Endothelial cell of umbilical vein (primary cell): ENCODE data around the gene PNLIPRP2. TPM values are rescaled to one million over a fixed set of nuclear protein-coding genes. Genes with fewer than 3 reads are reported as not detected.

Experiments
- BruUV-seq: library from RNA; stranded (reverse); fragments of 400-500 nt; replicated peaks from 2 replicates; lab custom pipeline; 2021; lab: Mats Ljungman, UMichigan
- CTCF ChIA-PET: fragments of 300-600, 350-600 bp; sonication (Branson Sonifier 250); formaldehyde crosslinking; loops from one replicate; lab custom pipeline; 2021; ENCODE audit warnings: antibody characterized with exemption, inconsistent platforms; lab: Charles Lee
- POLR2A ChIA-PET: fragments of 300-600, 350-600 bp; sonication (Branson Sonifier 250); formaldehyde crosslinking; loops from one replicate; lab custom pipeline; 2021; ENCODE audit warnings: antibody characterized with exemption, inconsistent platforms; lab: Charles Lee
- DNase-seq: peaks from one replicate; pipeline ENCODE4 v3.0.0-alpha.2; 2011; ENCODE audit warnings: low read depth, low spot score
- FAIRE-seq: peaks from 2 replicates; lab custom pipeline; 2011; peaks lifted over from hg19 to GRCh38; lab: Jason Lieb, UNC
- H2AFZ ChIP-seq: 2 replicates; pipeline ENCODE4 v1.6.0; 2012; ENCODE audit warnings: low read depth, low read length, control low read depth, inconsistent platforms
- H3K27ac ChIP-seq: 2 replicates; pipeline ENCODE4 v1.5.1; 2011; ENCODE audit warnings: low read depth, mild to moderate bottlenecking, control low read depth, low read length, moderate library complexity; ENCODE audit not compliant: insufficient read depth
- H3K27me3 ChIP-seq, 2 experiments: 2 replicates each; pipeline versions ENCODE4 v1.6.0 to v1.6.1; 2011; ENCODE audit warnings: low read length in 2 of 2, mixed read lengths in 1 of 2; ENCODE audit not compliant: control insufficient read depth in 2 of 2, insufficient read depth in 2 of 2
- H3K36me3 ChIP-seq, 2 experiments: 2 replicates in 1 of 2; 3 replicates in 1 of 2; pipeline ENCODE4 v1.5.1; 2011; ENCODE audit warnings: low read length in 2 of 2, mild to moderate bottlenecking in 1 of 2, moderate library complexity in 1 of 2; ENCODE audit not compliant: control insufficient read depth in 2 of 2, insufficient read depth in 2 of 2; ENCODE audit errors: extremely low read depth in 1 of 2
- H3K4me1 ChIP-seq: 3 replicates; pipeline ENCODE4 v1.5.1; 2011; ENCODE audit warnings: mild to moderate bottlenecking, low read length; ENCODE audit not compliant: control insufficient read depth, insufficient read depth; ENCODE audit errors: extremely low read depth
- H3K4me2 ChIP-seq: 2 replicates; pipeline ENCODE4 v1.6.1; 2011; ENCODE audit warnings: low read length, control low read depth, mixed read lengths; ENCODE audit not compliant: insufficient read depth
- H3K4me3 ChIP-seq, 3 experiments: fragments of 200-600 bp in 1 of 3; sonication (generic), shearing (Covaris generic) in 1 of 3; replicated peaks in 1 of 3; 2 replicates each; pipeline ENCODE4 v1.5.1; 2011 to 2016; ENCODE audit warnings: control low read depth in 3 of 3, low read length in 3 of 3, mild to moderate bottlenecking in 2 of 3, inconsistent platforms in 1 of 3, low read depth in 1 of 3, moderate library complexity in 1 of 3; ENCODE audit not compliant: insufficient read depth in 1 of 3
- H3K79me2 ChIP-seq: 2 replicates; pipeline ENCODE4 v1.6.0; 2012; ENCODE audit warnings: low read length, inconsistent platforms; ENCODE audit not compliant: control insufficient read depth, insufficient read depth
- H3K9ac ChIP-seq: replicated peaks from 2 replicates; pipeline ENCODE3; 2011; ENCODE audit warnings: low read length, control low read depth; ENCODE audit not compliant: insufficient read depth; ENCODE audit errors: extremely low read depth
- H3K9me1 ChIP-seq: replicated peaks from 3 replicates; pipeline ENCODE4 v1.6.0; 2011; ENCODE audit warnings: mild to moderate bottlenecking, low read length; ENCODE audit not compliant: control insufficient read depth, insufficient read depth; ENCODE audit errors: extremely low read depth
- H3K9me3 ChIP-seq: replicated peaks from 2 replicates; pipeline ENCODE4 v1.5.1; 2012; ENCODE audit warnings: low read length, inconsistent platforms; ENCODE audit not compliant: control insufficient read depth, insufficient read depth
- H4K20me1 ChIP-seq: replicated peaks from 2 replicates; pipeline ENCODE3; 2011; ENCODE audit warnings: mild to moderate bottlenecking, low read length; ENCODE audit not compliant: control insufficient read depth, insufficient read depth; ENCODE audit errors: extremely low read depth
- CTCF ChIP-seq, 2 donors: IDR thresholded peaks; 1 replicate in 1 of 2; 2 replicates in 1 of 2; pipeline ENCODE4 v1.5.1; 2011; ENCODE audit warnings: low read length in 2 of 2, mild to moderate bottlenecking in 2 of 2, moderate library complexity in 2 of 2, control low read depth in 1 of 2, inconsistent platforms in 1 of 2, low read depth in 1 of 2; ENCODE audit not compliant: insufficient read depth in 1 of 2; ENCODE audit errors: extremely low read depth in 1 of 2
- EZH2 ChIP-seq: IDR thresholded peaks from 2 replicates; pipeline ENCODE4 v1.6.1; 2012; ENCODE audit warnings: borderline replicate concordance, low read depth, mild to moderate bottlenecking, moderate library complexity, low read length, inconsistent platforms; ENCODE audit not compliant: severe bottlenecking
- FOS ChIP-seq: IDR thresholded peaks from 2 replicates; pipeline ENCODE4 v1.6.1; 2011; ENCODE audit warnings: mild to moderate bottlenecking, low read length, moderate library complexity, borderline replicate concordance; ENCODE audit not compliant: insufficient read depth
- GATA2 ChIP-seq: IDR thresholded peaks from 2 replicates; pipeline ENCODE4 v1.7.0; 2011; ENCODE audit warnings: low read depth, mild to moderate bottlenecking, moderate library complexity, mixed read lengths, low read length; ENCODE audit not compliant: insufficient read length, insufficient read depth
- JUN ChIP-seq: IDR thresholded peaks from 2 replicates; pipeline ENCODE4 v1.6.1; 2011; ENCODE audit warnings: borderline replicate concordance, low read depth; ENCODE audit not compliant: insufficient read length, insufficient read depth
- MAX ChIP-seq: IDR thresholded peaks from 2 replicates; pipeline ENCODE4 v1.6.1; 2011; ENCODE audit not compliant: insufficient read depth, insufficient read length
- MYC ChIP-seq: IDR thresholded peaks from one replicate; pipeline ENCODE4 v1.6.1; 2011; ENCODE audit warnings: mild to moderate bottlenecking, low read depth, low read length
- POLR2A ChIP-seq: IDR thresholded peaks from 2 replicates; pipeline ENCODE4 v1.6.1; 2012; ENCODE audit warnings: low read depth, mild to moderate bottlenecking, control low read depth, low read length
- POLR2AphosphoS5 ChIP-seq: IDR thresholded peaks from 2 replicates; pipeline ENCODE4 v1.6.1; 2012; ENCODE audit warnings: low read depth, mild to moderate bottlenecking, control low read depth, low read length, moderate library complexity; ENCODE audit not compliant: insufficient read depth
- dilution Hi-C: fragments of 300-500 bp; cut with MboI; formaldehyde crosslinking; loops from one replicate; pipeline ENCODE4 v1.15.0; 2019; ENCODE audit warnings: low sequenced_read_pairs; ENCODE audit not compliant: extremely low pct_ligation_motif_present
- intact Hi-C: fragments of 100-400 bp; cut with micrococcal nuclease; formaldehyde crosslinking; loops from one replicate; pipeline ENCODE4 v1.10.0; 2022
- polyA plus RNA-seq, 4 experiments: library from polyadenylated mRNA; depleted of rRNA in 3 of 4; stranded (reverse) in 3 of 4; unstranded in 1 of 4; fragments of >200 nt; gene quantifications; 2 replicates each; pipeline versions ENCODE4 v1.2.1 to v1.2.3, GENCODE V29; 2011 to 2012; ENCODE audit warnings: missing spikeins in 1 of 4
- total RNA-seq: library from RNA; stranded (reverse); gene quantifications from 2 replicates; pipeline ENCODE4 v1.2.3, GENCODE V29; 2021

Gene PNLIPRP2
- total and polyA plus RNA-seq, 2 donors (not counting 3 experiments of a cell fraction or from before 2014, with no cell fraction given): not detected

- Histone ChIP-seq H3K9me1 (no peaks in the 10 kb centered on the region), H2AFZ (no peak overlapping the region), H3K27me3 (no peaks in the 10 kb centered on the region), H3K9me3 (no peaks in the 10 kb centered on the region), H3K4me2 (no peak overlapping the region), H4K20me1 (no peaks in the 10 kb centered on the region), H3K79me2 (no peaks in the 10 kb centered on the region), H3K36me3 (no peaks in the 10 kb centered on the region), H3K9ac (no peak overlapping the region), H3K27ac (no peak overlapping the region), H3K4me3 (no peak overlapping the region), H3K4me1 (no peaks in the 10 kb centered on the region)
- TF ChIP-seq JUN (peak; percentile 22), POLR2AphosphoS5 (no peak), EZH2 (no peak)
- DNase-seq: no peak
- CTCF ChIA-PET: no interaction called here
- intact Hi-C loops: no loop called here
- no TSS peak for BruUV-seq
- dilution Hi-C loops: no loop called here
- FAIRE-seq: no peak
- POLR2A ChIA-PET: no interaction called here
Measured at GRCh38 chr10:116587878-116588591, 32.7 kb upstream of the PNLIPRP2 start.

GRCh38 chr10:116588995-116589394 lies 31.8 kb upstream of the PNLIPRP2 start:
- POLR2A ChIA-PET: no interaction called here
- no peak overlapping the region for H3K9ac ChIP-seq

More at GRCh38 chr10:116588995-116589394, 31.8 kb upstream of the PNLIPRP2 start:
- Histone ChIP-seq H3K36me3 (no peaks in the 10 kb centered on the region), H3K4me1 (no peaks in the 10 kb centered on the region), H3K27ac (no peak overlapping the region), H2AFZ (no peak overlapping the region), H3K4me2 (no peak overlapping the region), H3K4me3 (no peak overlapping the region), H3K9me1 (no peaks in the 10 kb centered on the region), H3K79me2 (no peaks in the 10 kb centered on the region), H3K9me3 (no peaks in the 10 kb centered on the region), H4K20me1 (no peaks in the 10 kb centered on the region), H3K27me3 (no peaks in the 10 kb centered on the region)
- CTCF ChIA-PET: no interaction called here
- DNase-seq: no peak
- dilution Hi-C loops: no loop called here
- TF ChIP-seq GATA2: no peak
- TF ChIP-seq MAX: no peak
- TF ChIP-seq POLR2AphosphoS5: no peak
- no peak for TF ChIP-seq CTCF (IDR thresholded peaks at IDR 0.05; ENCODE audit: extremely low read depth in 1 of 2, insufficient read depth in 1 of 2, low read depth in 1 of 2, low read length in 2 of 2)
- TF ChIP-seq EZH2: no peak
- TF ChIP-seq JUN: no peak
- no peak for TF ChIP-seq MYC
- TF ChIP-seq POLR2A: no peak
- TF ChIP-seq FOS: no peak
- FAIRE-seq: no peak
- intact Hi-C loops: no loop called here
- no TSS peak for BruUV-seq
